NK-92 (cell line): ENCODE data around the gene ACAD8.
"Not testable (repeated sequence)": the region's sequence is repeated elsewhere in the genome, so short reads cannot be mapped to it uniquely, and the experiment has no call there.

Experiments used
- DNase-seq: peaks from one replicate; lab custom pipeline; 2025; ENCODE audit not compliant: unreplicated experiment; lab: John Stamatoyannopoulos, UW

Gene ACAD8

DNA sequence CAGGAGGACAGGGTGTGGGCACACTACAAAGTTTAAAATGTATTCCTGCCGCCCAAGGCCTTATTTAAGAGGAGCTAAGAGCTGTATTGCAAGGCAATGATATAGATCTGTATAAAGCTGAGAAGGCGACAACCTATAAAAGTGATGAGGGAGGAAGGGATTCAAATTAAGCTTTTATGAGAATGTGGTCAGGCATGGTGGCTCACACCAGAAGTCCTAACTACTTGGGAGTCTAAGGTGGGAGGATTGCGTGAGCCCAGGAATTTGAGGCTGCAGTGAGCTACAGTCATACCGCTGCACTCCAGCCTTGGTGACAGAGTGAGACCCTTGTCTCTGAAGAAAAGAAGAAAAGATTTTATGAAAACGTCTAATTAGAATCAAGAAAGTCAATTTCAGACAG is 13.1 kb downstream of the ACAD8 start:
- DNase-seq, result no peak

DNA sequence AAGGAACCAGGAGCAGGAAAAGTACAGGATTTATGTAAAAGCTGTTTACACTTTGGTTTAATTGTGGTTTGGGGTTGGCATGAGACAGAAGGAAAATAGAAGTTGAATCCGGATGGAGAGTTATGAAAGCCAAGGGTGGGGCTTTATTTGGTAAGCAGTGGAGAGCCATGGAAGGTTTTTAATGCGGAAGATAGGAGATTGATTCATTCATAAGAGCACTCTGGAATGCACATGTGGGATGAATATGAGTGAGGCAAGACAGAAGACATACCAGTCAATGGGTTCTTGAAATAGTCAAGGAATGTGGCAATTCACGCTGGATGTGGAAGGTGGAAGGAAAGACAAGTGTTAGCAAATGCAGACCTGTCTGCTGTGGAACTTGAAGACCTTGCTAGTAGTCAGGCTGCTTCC is 13.5 kb downstream of the ACAD8 start:
- no peak for DNase-seq

GRCh38 chr11:134267461-134267860 is 14.1 kb downstream of the ACAD8 start:
- DNase-seq, result no peak

DNA sequence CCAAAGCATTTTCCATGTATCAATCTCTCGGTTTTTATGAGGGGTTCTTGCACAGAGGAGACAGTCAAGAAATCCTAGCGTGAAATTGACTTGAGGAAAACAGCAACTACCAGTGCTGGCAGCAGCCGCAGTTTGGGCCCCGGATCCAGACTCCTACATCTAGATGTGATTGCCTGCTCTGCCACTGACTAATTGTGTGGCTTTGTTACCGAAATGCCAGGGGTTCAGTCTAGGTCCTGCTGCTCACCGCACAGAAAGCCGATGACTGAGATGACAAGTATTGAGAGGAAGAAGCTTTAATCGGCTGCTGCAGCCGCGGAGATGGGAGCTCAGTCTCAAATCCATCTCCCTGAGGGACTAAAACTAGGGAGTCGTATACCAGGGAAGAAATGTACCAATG is 14.6 kb downstream of the ACAD8 start:
- DNase-seq, result no peak

- DNase-seq, result no peak
These were observed 16.9 kb downstream of the ACAD8 start for GRCh38 chr11:134270250-134270714.

GRCh38 chr11:134271978-134272377 is 18.6 kb downstream of the ACAD8 start:
- DNase-seq, result no peak

DNA sequence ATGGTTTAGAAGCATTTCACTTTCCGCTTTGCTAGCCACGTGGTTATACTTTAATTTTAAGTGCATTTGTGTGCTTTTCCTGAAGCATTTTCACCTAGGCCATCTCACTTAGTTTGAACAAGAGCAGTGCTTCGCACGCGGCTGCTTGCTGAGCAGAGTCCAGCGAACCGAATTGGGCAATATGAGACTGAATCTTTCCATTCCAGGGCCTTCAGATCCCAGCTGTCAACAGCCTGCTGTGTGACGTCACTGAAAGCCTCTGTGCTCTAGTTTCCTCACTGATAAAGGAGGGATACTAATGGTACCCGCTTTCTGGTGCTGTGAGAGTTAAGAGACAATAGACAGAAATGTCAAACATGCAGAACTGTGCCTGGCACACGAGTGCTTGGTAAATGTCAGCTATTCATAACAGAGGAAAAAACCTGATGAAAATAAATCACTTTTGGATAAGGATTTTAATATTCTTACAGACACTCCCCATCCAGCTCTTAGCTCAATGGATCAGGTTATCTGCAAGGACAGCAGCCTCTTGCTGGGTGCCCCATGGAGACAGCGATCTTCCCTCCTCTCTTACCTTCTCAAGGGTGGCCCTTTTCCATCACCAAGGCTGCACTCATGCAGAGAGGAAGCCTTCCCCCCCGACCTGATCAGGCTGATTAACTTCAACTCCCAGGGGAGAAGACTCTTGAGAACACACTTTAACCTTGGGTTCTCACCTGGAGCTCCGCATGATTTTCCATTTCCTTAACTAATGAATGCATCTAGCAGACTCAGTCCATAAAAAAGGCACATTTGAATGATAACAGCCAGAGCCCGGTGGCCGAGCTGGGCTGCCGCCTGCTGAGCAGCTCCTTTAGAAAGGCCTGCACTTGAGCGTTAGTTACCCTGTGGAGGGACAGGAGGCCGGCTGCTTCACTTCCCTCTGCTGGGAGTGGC is 19.3 kb downstream of the ACAD8 start:
- no peak for DNase-seq

DNA sequence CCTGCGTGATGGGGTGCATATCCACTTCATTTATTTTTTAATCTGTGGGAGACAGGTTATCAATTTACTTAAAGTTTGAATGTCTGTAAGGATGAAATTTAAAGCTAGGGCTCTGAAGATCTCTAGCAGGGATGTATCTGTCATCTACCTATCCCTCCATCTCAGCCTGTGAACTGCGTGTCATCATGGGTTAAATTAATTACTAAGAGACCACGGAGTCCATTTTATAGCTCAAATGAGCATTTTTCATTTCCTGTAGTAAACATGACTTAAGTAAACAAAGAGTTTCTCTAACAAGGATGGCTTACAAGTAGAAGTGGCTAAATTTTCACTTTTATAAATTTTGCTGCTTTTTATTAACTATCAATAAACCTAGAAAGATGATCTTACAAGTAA is 19.9 kb downstream of the ACAD8 start:
- no peak for DNase-seq

GRCh38 chr11:134275188-134275533 is 21.8 kb downstream of the ACAD8 start:
- no peak for DNase-seq

- DNase-seq, result no peak
These were observed 22.4 kb downstream of the ACAD8 start, which contains the start of gene GLB1L3 for GRCh38 chr11:134275534-134276395. GLB1L3 (plus strand) TSS chr11:134276379; CDS start chr11:134276741, 362 bp downstream.

GRCh38 chr11:134276396-134277182 is 23.2 kb downstream of the ACAD8 start:
- DNase-seq, result no peak

DNA sequence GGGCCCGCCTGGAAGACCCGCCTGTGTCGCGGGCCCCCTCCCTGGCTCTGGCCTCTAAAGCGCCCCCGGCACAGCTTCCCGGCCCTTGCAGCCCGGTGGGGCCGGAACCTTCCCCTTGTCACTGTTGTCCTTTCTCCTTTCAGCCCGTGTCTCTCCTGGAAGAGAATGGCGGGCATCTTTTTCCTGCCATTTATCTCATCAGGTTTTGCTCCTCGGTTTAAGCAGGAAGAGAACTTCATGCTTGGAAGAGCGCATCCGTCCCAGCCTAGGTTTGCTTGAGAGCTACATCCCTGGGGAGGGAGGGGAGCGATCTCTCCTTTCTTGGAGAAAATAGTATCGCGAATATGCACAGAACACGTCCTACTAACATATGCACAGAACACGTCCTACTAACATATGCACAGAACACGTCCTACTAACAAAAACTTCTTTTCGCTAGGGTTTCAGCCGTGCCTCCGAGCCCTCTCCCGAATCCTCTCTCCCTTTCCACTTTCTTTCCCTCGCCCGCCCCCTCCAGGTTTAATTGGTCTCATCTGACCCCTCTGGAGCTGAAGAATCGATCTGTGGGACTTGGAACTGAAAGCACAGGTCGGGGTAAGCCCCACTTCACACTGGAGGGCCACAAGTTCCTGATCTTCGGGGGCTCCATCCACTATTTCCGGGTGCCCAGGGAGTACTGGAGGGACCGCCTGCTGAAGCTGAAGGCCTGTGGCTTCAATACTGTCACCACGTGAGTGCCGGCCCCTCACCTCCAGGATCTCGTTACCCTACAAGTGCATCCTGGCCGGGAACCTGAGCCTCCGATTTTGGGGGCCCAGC is 24.0 kb downstream of the ACAD8 start:
- DNase-seq, result no peak

- no peak for DNase-seq
These were observed 25.0 kb downstream of the ACAD8 start for GRCh38 chr11:134278356-134278755.

DNA sequence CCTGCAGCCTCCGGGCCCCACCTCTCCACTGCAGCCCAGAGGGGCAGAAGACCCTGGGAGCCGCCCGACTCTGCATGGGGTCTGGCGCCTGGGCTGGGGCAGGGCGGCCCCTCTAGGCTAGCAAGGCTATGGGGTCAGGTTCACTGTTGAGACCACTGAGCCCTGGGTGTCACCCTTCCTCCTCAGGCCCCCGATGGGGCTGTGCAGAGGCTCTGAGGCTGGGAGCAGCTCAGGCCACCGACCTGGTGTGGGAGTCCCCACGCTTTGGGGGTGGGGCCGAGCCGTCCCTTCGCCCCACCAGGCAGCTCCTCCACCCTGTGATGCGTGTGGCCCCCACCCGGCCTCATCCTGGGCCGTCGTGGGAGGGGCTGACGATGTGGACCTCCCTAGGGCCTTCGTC is 28.3 kb downstream of the ACAD8 start:
- not testable (repeated sequence) for DNase-seq

- no peak for DNase-seq
These were observed 29.0 kb downstream of the ACAD8 start for GRCh38 chr11:134282121-134283045.

DNA sequence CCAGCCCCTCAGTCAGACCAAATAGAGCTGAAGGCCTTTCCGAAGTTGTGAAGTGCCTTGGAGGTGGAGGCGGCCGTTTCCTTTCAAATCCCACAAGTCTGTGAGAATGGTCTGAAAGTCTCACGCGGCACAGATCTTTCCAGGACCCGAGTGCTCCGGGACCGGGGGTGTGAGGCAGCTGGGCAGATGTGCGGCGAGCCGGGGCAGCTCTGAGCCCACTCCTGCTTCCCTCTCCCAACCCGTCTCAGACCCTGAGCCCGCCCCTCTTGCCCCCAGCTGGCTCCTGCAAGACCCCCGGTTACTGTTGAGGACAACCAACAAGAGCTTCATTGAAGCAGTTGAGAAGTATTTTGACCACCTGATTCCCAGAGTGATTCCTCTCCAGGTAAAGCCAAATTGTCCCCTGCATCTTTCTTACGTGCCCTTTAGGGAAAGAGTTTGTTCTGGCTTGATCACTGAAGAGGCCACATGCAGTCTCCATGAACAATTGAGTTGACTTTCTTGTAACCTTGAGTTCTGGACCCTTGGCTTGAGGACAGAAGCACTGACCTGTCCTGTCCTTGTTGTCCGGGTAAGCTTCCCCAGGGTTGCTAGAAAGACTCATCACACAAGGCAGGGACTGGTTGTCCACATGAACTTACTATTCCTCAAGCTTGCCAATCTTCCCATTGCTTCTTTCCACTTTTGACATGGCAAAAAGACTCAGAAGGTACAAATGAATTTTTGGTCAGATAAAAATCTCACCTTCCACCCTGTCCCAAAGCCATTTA is 30.3 kb downstream of the ACAD8 start:
- no peak for DNase-seq

- not testable (repeated sequence) for DNase-seq
These were observed 31.0 kb downstream of the ACAD8 start for GRCh38 chr11:134284349-134284748.

DNA sequence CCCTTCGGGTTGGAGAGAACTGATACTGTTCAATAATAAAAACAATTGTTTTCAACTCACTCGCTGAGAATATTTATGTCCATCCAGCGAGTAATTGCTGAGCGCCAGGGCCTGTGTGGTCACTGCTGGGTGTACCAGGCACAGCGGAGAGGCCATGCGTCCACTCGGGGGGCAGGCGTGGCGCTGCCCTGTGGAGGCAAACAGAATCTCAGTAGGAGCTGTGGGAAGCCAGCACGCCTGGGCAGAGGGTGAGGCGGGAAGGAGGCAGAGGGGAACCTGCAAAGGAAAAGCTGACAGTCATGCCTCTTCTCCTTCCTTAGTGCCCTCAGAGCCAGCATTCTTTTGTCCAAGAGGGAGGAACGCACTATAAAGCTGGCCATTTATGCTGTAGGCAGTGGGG is 34.2 kb downstream of the ACAD8 start:
- DNase-seq, result no peak
